ENCODE results near the gene ACACA.

Gene ACACA

GRCh38 chr17:37123386-37123785 is 283.2 kb downstream of the ACACA start:
- no peak for DNase-seq

DNA sequence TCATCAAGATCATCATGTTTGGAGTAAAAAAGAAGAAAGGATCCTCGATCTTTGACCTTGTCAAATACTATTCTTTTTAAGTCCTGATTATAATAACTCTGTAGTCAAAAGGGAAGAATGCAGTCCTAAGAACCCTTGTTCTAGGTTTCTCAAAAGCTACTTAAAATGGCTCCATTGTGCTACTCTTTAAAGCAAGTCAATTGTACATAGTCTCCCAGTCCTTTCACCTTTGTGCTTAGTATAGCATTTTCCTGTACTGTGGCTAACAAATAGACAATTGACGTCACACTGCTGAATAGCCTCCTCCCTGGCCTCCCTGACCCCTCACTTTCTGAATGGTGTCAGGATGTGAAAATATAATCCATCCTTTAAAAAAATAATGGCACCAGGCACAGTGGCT is 285.0 kb downstream of the ACACA start:
- DNase-seq = no peak

GRCh38 chr17:37118366-37119137 is 288.1 kb downstream of the ACACA start:
- DNase-seq = no peak

DNA sequence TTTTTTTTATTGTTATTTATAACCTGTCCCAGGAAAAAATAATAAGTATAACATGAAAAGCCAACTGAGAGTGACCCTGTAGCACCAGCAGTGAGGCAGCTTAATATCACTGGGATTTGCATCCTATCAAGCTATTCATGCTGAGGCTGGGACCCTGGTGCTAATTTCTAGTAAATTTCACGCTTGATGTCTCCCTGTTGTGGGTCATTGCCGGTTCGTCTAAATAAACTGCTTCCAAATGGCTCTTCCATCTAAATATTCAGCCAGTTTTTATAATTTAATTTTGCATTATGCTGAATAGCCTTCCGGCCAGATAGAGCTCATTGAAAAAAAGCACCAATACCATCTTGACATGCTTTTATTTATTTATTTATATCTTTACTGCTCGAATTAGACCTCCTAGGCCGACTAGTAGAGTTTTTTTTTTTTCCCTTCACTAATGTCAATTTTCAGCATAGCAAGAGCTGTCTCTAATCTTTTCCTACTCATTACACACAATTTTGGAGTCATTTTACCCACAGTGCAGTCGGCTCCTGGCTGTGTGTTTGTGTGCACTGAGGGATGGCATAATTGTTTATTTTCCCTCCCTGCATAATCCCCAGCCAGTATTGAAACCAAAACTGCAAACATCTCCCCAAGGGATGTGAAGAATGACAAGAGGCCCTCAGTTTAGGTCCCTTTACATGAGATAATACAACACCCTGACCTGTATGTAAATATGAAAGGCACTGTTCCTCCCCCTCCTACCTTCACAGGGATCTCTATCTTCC is 289.1 kb downstream of the ACACA start:
- no peak for DNase-seq

GRCh38 chr17:37116671-37117185 is 289.9 kb downstream of the ACACA start:
- no peak for DNase-seq

DNA sequence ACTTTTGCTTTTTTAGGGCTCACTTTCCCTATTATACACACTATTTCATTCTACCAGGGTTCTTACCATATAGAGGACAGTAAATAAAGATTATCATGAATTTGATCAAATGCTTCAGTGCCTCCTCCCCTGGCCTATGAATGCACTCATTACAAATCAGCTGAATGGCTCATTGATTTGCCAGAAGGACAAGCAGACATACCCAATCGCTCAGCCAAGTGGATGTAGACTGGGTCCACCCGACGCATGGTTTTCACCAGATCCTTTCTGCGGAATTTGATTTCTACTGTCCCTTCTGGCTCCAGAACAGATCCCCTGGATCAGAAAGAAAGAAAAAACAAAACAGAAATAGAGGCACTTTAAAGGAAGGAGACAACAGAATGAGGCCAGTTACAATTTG is 295.3 kb downstream of the ACACA start:
- no peak for DNase-seq

DNA sequence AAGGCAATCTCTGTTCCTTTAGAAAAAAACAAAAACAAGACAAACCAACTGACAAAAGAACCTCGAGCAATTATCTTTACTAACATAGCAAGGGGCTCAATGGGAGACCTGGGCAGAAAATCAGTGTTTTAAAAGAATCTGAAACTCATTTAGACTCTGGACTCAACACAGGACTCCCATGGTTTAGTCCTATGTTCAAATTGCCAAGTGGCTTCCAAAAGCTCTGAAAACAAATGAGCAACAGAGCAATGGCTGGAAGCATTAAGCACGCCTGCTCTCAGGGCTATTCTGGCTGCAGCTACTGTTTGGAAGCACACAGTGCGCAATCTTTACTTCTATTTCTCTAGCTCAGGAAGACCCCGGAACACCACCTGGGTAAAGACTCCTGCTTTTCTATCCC is 295.9 kb downstream of the ACACA start:
- DNase-seq = no peak

DNA sequence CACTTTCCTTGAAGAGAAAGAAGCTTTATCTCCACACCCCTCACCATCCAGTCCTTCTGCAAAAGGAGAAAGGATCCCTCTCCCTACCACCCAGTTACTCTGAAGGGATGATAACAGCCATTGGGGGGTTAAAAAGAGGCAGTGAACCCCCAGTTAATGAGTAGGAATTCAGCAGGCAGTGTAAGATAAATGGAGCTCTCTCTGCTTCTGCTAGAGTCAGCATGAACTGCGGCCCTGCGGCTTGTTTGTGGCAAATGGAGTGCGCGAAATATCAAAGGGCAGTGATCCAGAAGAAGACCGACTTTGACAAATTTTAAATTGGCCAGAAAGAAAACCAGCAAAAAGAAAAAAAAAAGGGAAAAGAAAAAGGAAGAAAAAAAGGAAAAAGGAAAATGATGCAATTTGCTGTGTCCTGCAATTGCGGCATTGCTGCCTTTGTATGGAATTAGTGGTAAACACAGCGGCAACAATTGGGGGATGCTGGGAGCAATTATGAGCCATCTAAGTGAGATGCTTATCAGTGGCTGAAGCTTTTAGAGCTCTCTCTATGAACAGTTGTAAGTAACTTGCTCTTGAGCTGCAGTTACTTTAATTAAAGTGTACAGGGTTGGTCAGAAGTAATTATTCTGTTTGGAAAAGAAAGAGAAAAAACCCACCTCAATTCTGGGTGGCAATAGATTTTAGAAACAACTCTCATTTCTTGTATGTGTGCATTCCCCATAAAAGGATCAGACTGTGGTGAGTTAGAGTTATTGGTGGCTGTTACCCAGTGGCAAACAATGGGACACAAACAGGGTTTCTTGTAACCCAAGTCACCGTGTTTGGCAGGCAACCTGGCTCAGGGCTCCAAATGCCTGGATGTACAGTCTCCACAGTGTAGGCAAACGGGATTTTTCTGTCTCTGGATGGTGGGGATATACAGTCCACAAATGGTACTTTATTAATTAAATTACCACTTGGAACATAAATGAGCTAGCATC is 296.6 kb downstream of the ACACA start:
- DNase-seq = no peak

DNA sequence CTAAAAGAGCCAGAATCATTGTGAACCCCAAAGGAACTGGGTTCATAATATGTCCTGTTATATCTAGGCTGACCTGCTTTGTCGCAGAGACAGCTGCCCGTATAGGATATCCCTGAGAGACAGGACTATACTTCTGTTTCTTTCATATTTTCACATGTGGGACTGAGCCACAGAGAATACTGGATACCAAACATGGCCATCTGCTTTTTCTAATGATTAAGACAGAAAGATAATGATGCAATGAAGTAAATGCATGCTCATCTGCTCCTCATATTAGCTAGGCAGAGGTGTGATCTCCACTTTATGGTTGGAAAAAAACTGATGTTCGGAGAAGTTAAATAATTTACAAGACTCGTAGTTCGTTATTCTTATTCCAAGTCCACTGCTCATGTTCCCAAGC is 297.5 kb downstream of the ACACA start:
- DNase-seq = no peak

GRCh38 chr17:37107406-37108083 is 299.1 kb downstream of the ACACA start:
- DNase-seq = no peak

DNA sequence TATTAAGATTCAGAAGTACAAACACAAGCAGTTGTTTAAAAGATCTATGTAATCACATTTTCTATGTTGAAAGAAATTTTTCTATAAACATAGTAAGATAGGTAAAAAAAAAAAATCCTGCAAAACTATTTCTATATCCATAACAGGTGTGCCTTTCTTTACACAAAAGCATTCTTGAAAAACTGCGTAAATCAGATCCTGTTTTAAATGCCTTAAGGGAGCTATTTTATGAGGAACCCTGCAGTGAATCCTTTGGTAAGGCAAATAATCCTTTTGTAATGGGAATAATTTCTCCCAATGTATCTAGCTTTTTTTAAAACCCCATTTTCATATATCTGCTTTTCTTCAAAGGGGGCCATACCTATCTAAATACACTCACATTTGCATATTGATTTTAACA is 300.6 kb downstream of the ACACA start:
- DNase-seq = no peak

- no peak for DNase-seq
Observed at GRCh38 chr17:37103231-37103630, 303.4 kb downstream of the ACACA start.

DNA sequence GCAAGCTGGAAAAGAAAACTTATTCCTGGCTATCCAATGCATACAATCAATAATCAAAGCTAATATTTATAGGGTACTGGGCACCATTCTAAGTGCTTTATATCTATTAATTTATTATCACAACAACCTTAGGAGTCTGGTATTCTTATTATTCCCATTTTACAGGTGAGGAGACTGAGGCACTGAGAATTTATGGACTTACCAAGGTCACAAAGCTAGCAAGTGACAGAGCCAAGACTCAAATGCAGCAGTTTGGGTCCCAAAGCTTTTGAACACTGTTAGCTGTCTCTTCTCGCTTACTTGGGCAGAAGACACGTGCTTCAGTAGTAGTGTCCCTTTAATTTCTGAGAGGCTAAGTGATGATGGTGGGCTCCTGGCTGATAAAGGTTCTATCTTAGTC is 305.3 kb downstream of the ACACA start:
- DNase-seq = no peak

DNA sequence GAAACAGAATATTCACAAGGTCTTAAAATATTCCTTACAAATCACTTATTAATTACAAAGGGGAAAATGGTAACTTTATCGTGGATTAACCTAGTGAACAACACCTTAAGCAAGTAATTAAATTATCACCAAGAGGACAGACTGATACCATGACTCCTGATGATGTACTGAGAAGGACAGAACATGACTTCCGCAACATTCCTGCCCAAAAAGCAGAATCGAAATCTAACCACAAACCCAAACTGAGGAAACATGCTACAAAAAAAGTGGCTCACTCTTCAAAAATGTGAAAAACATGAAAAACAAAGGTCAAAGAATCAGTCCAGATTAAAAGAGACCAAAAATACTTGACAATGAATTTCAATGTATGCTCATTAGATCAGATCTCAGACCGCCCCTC is 306.4 kb downstream of the ACACA start:
- no peak for DNase-seq

DNA sequence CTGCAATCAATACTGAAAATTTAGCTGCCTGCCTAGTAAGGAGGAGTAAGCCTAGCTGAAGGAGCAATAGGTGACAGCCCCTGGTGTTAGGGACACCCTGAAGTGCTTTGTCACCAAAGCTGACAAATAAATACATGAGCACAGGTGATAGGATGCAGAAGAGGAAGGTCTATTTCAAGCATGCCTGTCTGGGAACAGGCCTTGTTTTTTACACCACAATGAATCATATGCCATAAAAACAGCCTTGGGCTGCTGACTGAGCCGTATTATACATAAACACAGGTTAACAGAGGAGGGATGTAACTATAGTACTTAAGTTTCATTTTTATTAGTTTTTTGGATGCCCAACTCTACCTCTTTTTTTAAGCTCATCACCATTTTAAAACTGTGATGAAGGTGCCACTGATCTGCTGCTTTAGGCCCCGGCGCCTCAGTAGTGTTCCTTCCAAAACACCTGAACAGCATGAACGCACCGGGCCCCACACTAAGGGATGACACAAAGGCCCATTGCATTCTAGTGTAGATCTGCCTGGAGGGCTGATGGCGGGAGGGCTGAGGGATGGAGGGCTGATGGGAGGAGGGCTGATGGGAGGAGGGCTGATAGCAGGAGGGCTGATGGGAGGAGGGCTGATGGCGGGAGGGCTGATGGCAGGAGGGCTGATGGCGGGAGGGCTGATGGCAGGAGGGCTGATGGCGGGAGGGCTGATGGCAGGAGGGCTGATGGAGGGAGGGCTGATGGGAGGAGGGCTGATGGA is 307.5 kb downstream of the ACACA start:
- no peak for DNase-seq

DNA sequence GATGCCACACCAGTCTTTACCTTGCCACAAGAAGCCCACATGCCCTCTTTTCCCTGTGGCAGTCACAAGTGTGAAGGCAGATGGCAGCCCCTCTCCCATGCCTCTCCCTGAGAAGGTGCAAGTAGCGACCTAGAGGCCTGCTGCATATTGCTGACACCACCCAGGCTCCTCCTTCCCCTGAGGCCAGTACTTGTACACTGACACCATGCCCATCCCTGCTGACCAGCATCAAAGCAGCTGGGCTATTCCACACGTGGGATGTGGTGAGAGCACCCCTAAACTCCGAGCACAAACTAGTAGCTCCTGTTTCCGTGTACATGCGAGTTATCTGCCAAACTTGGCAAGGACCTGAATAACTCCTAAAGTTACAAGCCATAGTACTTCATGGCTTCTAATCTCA is 308.5 kb downstream of the ACACA start:
- DNase-seq = no peak

- no peak for DNase-seq
Observed at GRCh38 chr17:37097154-37097553, 309.5 kb downstream of the ACACA start.

GRCh38 chr17:37096071-37096470 is 310.6 kb downstream of the ACACA start:
- DNase-seq = no peak

DNA sequence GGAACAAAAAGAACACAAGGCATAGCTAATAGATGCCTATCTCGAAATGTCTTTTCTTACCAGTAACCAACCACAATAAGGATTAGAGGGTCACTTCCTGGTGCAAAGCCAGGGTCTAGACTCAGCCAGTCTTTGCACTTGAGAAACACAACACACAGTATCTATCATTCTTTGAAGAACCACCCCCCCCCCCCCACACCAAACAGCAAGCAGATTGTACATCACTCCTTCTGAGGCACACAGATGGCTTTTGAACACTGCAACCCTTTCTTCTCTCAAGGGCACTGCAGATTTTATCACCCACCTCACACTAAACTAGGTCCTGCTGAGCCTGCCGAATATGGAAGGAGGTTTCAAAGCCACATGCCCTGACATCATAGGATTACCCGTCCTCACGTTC is 312.2 kb downstream of the ACACA start:
- DNase-seq = no peak

GRCh38 chr17:37092701-37093100 is 313.9 kb downstream of the ACACA start:
- no peak for DNase-seq

GRCh38 chr17:37092071-37092470 is 314.6 kb downstream of the ACACA start:
- no peak for DNase-seq

GRCh38 chr17:37090941-37091340 is 315.7 kb downstream of the ACACA start:
- DNase-seq = no peak

Measured in activated naive CD4-positive, alpha-beta T cell treated with anti-CD3 and anti-CD28 coated beads, Interleukin-2, amount 50 U/mL, for 16 hours (primary cell).